ENCODE data around the gene CARNS1.

Gene CARNS1

DNA sequence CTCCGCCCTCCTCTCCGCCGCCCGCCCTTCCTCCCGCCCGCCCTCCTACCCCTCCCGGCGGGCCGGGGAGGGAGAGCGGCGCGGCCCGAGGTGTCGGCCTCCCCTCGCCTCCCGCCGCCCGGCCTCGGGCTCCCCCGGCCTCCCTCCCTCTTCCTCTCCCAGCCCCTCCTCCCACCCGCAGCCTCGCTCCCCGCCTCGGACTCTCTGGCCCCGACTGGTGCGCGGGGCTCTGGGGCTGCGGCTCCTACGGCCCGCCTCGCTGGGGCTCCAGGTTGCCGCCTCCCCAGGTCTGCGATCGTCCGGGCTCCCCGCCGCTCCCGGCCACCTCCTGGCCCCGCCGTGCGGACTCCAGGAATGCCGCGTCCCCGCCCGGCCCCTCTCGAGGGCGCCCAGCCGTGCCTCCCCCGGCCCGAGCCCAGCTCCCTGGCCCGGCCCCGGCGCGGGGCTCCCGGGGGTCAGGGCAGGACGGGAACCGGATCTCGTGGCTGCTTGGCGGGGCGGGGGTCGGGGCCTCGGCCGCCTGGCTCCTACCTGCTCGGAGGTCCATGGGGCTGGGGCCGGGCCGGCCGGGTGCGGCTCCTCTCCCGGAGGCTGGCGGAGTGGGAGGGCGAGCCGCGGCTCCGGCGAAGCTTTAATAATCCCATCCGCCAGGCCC, 42.4 kb upstream of the CARNS1 start, which contains the start of gene CLCF1:
CLCF1 (minus strand) TSS at position 606 of the 655 bp plus-strand sequence; CDS start at position 547, 59 bp downstream.
- DNase-seq (ENCODE audit: low read depth): no peak
- TF ChIP-seq, protein P1, sequence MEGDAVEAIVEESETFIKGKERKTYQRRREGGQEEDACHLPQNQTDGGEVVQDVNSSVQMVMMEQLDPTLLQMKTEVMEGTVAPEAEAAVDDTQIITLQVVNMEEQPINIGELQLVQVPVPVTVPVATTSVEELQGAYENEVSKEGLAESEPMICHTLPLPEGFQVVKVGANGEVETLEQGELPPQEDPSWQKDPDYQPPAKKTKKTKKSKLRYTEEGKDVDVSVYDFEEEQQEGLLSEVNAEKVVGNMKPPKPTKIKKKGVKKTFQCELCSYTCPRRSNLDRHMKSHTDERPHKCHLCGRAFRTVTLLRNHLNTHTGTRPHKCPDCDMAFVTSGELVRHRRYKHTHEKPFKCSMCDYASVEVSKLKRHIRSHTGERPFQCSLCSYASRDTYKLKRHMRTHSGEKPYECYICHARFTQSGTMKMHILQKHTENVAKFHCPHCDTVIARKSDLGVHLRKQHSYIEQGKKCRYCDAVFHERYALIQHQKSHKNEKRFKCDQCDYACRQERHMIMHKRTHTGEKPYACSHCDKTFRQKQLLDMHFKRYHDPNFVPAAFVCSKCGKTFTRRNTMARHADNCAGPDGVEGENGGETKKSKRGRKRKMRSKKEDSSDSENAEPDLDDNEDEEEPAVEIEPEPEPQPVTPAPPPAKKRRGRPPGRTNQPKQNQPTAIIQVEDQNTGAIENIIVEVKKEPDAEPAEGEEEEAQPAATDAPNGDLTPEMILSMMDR (IDR thresholded peaks at IDR 0.05; ENCODE audit: control insufficient read depth, extremely low read depth, insufficient read depth): no peak
- peak within 1 kb of the TSS; percentile 49 for H3K4me3 ChIP-seq (ENCODE audit: low read depth, low read length)

DNA sequence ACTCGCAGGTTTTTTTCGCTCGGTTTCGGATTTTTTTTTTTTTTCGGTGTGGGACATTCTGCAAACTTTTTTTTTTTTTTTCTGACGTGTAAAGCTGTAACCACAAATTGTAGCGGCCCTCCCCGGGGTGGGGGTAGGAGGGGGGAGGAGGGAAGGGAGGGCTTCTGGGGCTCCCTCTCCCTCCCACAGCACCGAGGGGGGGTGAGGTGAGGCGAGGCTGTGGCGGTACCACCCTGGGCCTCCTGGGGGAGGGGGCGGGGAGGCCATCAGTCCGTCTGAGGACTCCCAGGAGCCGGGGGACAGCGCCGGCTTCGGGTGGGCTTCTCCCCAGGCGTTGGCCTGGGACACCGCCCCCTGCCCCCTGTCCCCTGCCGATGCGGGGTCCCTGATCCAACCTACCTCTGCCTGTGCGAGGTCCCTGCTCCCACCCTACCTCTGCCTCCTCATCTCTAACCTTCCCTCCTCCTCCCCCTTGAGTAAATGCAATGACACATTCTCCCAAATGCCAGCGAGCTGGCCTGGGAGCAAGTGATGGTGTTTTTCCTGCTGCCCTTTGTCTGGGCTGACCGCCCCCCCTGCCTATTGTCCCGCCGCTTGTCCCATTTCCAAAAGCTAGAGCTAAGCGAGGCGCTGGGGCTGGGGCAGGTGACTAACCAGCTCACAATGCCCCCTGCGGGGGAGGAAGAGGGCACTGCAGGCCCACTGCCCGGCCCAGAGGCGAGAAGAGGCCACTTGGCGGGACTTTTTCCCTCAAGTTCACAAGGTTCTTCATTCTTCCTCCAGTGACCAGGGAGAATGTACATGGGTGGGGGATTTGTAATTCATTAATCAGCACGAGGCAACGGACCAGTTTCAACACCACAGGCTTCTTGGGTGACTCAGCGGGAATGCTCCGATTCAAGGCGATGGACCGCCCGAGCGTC, 41.6 kb upstream of the CARNS1 start:
- DNase-seq (ENCODE audit: low read depth): no peak
- H3K4me3 ChIP-seq (ENCODE audit: low read depth, low read length): no peak overlapping the region
- TF ChIP-seq, protein P1 (IDR thresholded peaks at IDR 0.05; ENCODE audit: control insufficient read depth, extremely low read depth, insufficient read depth): no peak

DNA sequence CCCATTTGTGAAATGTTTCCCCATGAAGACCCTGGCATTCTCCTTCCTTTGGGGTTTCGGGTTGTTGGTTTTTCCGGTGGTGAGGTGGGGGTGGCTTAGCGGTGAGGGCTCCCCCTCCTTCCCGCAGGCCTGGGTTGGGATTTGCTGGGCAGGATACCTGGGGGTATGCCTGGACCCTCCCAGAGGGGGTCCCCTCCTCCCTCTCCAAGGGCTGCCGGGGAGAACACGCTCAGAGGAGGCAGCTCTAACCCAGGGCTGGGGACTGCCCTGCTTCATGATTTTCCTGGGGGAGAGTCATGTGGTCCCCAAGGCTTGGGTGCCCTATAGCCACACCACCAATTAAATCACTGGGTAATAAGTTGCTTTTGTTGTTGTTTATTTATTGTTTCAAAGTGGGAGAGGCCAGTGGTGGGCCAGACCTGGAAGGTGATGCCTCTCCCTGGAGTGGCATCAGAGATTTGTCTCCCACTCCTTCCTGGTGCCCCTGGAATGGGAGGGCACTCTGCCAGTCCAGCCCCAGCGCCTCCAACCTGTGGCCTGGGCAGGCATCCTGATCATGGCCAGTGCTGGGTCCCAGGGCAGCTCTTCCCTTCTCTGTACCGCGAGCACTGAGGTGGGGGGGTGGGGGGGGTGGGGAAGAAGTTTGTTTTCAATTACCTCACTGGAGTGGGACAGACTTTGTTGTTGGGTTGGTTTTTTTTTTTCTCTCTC, 40.8 kb upstream of the CARNS1 start:
- no peak for DNase-seq (ENCODE audit: low read depth)
- TF ChIP-seq, protein P1 (IDR thresholded peaks at IDR 0.05; ENCODE audit: control insufficient read depth, extremely low read depth, insufficient read depth): no peak
- H3K4me3 ChIP-seq (ENCODE audit: low read depth, low read length): no peak overlapping the region

DNA sequence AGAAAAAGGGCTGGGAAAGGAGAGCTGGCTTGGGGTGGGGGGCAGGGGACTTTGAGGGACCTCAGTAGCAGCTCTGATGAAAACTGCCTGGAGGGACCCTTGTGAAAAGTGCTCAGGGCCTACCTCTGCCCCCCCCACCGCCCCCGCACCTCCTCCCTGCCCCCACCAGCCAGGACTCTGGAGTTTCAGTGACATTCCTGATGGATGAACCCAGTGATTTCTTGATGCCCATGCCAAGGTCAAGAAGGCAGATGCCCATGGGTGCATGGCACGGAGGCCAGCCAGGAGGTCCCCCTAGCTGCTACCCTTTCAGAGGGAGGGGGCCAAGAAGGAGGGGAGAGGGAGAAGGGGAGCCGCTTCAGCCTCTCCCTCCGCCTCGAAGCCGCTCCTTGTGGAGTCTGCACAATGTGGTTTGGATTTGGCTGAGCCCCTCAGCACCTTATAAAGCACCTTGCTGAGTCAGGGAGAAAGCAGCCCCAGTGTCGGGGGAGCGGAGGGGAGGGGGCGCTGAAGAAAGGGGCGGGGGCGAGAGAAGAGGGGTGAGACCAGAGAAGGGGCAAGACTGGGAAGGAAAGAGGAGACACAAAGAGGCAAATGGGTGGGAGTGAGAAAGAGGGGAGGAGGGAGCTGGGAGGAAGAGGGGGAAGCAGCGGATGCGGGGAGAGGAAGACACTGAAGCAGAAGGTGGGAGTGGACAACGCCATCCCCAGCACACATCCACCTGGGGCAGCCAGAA, 40.0 kb upstream of the CARNS1 start:
- TF ChIP-seq, protein P1 (IDR thresholded peaks at IDR 0.05; ENCODE audit: control insufficient read depth, extremely low read depth, insufficient read depth): no peak
- DNase-seq (ENCODE audit: low read depth): no peak
- no peak overlapping the region for H3K4me3 ChIP-seq (ENCODE audit: low read depth, low read length)

DNA sequence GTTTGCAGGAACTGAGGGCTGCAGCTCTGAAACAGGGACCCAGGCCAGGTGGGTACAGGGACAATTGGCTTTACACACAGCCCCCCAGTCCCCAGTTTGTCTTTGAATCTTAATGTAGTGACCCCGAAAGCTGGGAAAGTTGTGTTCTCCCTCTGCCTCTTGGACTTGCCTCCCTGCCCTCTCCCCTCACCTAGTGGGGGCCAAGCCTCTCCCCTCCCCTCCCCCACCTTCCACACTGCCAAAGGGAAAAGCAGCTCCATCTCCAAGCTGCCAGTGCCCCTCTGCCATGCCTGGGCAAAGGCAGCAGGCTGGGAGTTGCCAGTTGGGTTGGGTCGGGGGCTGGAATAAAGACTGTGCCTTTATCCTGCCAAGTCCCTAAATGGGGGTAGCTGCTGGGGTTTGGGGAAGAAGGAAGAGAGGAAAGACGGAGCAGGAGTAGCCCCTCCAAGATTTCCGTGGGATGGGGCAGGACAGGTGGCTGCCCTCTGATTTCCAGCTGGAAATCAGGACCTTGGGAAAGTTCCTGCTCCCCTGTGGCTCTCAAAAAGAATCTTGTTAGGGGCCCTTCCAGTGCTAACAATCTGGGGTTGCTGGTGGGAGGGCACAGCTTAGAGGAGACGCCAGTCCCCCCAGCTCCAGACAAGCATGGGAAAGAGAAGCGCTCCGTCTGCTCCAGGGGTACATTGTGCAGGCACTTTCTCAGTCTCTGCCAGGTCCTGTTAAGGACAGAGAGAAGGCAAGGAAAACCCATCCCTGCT, 39.2 kb upstream of the CARNS1 start:
- TF ChIP-seq, protein P1 (IDR thresholded peaks at IDR 0.05; ENCODE audit: control insufficient read depth, extremely low read depth, insufficient read depth): no peak
- no peak overlapping the region for H3K4me3 ChIP-seq (ENCODE audit: low read depth, low read length)
- DNase-seq (ENCODE audit: low read depth): no peak

Measured in LNCaP clone FGC (cell line).